WI38 (cell line): Measurements from ENCODE around the gene JUND.

Experiments used
- H3K4me3 ChIP-seq: 2 replicates; pipeline ENCODE4 v1.5.1; 2011; ENCODE audit warnings: low read depth, mild to moderate bottlenecking, control low read depth, low read length
- CTCF ChIP-seq: IDR thresholded peaks from 2 replicates; pipeline ENCODE4 v1.5.1; 2012; ENCODE audit warnings: low read depth, mild to moderate bottlenecking, control low read depth, low read length

JUND gene

DNA sequence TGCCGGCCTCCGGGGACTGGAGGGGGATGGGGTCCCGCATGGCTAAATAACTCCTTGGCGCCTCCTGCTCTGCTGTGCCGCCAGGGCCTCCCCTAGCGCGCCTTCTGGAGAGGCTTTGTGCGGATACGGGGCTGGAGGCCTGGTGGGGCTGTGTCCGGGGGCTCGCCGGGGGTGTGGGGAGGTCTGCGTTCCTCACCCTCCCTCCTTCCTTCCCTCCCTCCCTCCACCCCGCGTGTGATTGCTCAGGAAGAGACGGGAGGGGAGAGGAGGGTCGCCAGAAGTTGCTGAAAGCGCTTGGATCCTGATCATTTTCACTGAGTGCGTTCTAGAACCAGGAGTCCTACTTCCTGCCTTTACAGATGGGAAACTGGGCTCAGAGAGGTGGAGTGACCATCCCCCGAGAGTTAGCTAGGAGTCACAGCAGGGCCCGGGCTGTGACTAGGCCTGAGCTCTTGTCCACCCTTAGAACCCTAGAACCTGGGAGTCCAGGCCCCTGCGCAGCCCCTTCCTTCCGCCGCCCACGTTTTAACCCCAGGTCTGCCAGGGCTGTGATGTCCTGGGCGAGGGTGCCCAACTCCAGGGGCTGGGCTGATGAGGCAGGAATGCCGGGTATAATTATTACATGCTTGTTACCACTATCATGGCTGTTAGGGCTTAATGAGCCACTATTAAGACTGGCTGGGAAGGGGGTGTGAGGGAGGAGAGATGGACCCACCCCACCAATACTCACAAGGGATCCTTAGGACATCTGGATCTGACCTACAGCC, 782 bp upstream of the JUND start:
- TF ChIP-seq CTCF, result no peak
- H3K4me3 ChIP-seq, result peak overlapping the region; percentile 61

GRCh38 chr19:18280247-18281081, 958 bp downstream of the JUND start:
- no peak for TF ChIP-seq CTCF
- peak overlapping the region; percentile 69 for H3K4me3 ChIP-seq

- peak; percentile 96 for TF ChIP-seq CTCF
- H3K4me3 ChIP-seq, result peak overlapping the region; percentile 69
Measured at GRCh38 chr19:18279516-18280246, 1.7 kb downstream of the JUND start.

- TF ChIP-seq CTCF, result no peak
- peak overlapping the region; percentile 69 for H3K4me3 ChIP-seq
Measured at GRCh38 chr19:18279266-18279515, 2.2 kb downstream of the JUND start.

- TF ChIP-seq CTCF, result peak; percentile 35; the same call in 1 of the 2 replicates
- H3K4me3 ChIP-seq, result peak overlapping the region; percentile 69
Measured at GRCh38 chr19:18278521-18279265, 2.7 kb downstream of the JUND start.

GRCh38 chr19:18274781-18275356, 6.6 kb downstream of the JUND start:
- no peak for TF ChIP-seq CTCF

More at GRCh38 chr19:18274781-18275356, 6.6 kb downstream of the JUND start:
- H3K4me3 ChIP-seq, result no peak overlapping the region
